Heart left ventricle (tissue), 16 donors: ENCODE measurements around the gene SLC36A2. TPM values are rescaled to one million over a fixed set of nuclear protein-coding genes. Genes with fewer than 3 reads are reported as not detected.

ENCODE experiments used
- ATAC-seq, 4 donors: fragments of 200-7000 bp; cut with Tn5 transposase; one replicate each; pipeline ENCODE4 v1.9.1; 2020 to 2022; ENCODE audit warnings: moderate library complexity in 4 of 4, mild to moderate bottlenecking in 3 of 4, moderate number of reproducible peaks in 1 of 4
- DNase-seq, 5 donors: peaks; one replicate each; pipeline ENCODE4 v3.0.0-alpha.2; 2020
- H3K27ac ChIP-seq, 12 donors: fragments of 200-600 bp; sonication (generic) in 4 of 12; one replicate each; pipeline versions ENCODE4 v1.5.0 to v1.8.0; 2016 to 2022; ENCODE audit warnings: mild to moderate bottlenecking in 2 of 12
- H3K27me3 ChIP-seq, 9 donors: fragments of 200-600 bp; sonication (generic) in 2 of 9; one replicate each; pipeline versions ENCODE4 v1.5.1 to v1.8.0; 2016 to 2022; ENCODE audit warnings: mild to moderate bottlenecking in 3 of 9
- H3K36me3 ChIP-seq, 9 donors: fragments of 200-600 bp; sonication (generic) in 2 of 9; one replicate each; pipeline versions ENCODE4 v1.5.0 to v1.8.0; 2018 to 2022; ENCODE audit warnings: mild to moderate bottlenecking in 2 of 9
- H3K4me1 ChIP-seq, 12 donors: fragments of 200-600 bp; sonication (generic) in 4 of 12; one replicate each; pipeline versions ENCODE4 v1.5.0 to v1.8.0; 2016 to 2022; ENCODE audit warnings: mild to moderate bottlenecking in 3 of 12
- H3K4me3 ChIP-seq, 12 donors: fragments of 200-600 bp; sonication (generic) in 4 of 12; one replicate each; pipeline versions ENCODE4 v1.5.0 to v1.8.0; 2017 to 2022; ENCODE audit warnings: mild to moderate bottlenecking in 9 of 12, moderate library complexity in 4 of 12
- H3K9me3 ChIP-seq, 12 donors: fragments of 200-600 bp; sonication (generic) in 4 of 12; one replicate each; pipeline versions ENCODE4 v1.5.0 to v1.8.0; 2016 to 2022; ENCODE audit warnings: mild to moderate bottlenecking in 1 of 12
- POLR2A ChIP-seq, 2 donors: fragments of 450-650 bp; IDR thresholded peaks; one replicate each; pipeline ENCODE4 v1.6.1; 2017; ENCODE audit warnings: antibody characterized with exemption in 2 of 2, mild to moderate bottlenecking in 2 of 2, moderate library complexity in 2 of 2
- WGBS, 4 donors: extraction: QIAGEN DNeasy Blood & Tissue Kit in 2 of 4; methylation state at CpG; one replicate each; pipeline versions ENCODE4 v1.1.5 to v1.1.7; 2013 to 2018; 5-methylcytosine and 5-hydroxymethylcytosine counted together
- intact Hi-C, 10 donors: fragments of 100-400 bp; cut with DNase I; formaldehyde crosslinking; loops; one replicate each; pipeline versions ENCODE4 v1.11.1 to v1.14.2; 2022
- polyA plus RNA-seq, 2 donors: library from polyadenylated mRNA; stranded (reverse); fragments of 200-250 nt; gene quantifications; one replicate each; pipeline ENCODE4 v1.2.3, GENCODE V29; 2013
- total RNA-seq, 9 donors: library from RNA; depleted of rRNA in 2 of 9; stranded (reverse); fragments of >200 nt in 2 of 9; fragmentation: NEBNext Ultra II Directional in 3 of 9; extraction: Animal tissue kit (Norgen Biotek cat#: 25700) in 3 of 9; gene quantifications; one replicate each; pipeline versions ENCODE4 v1.1.0 to v1.2.4, GENCODE V29; 2016 to 2023
- TF ChIP-seq, protein P1 (sequence below), 12 donors: fragments of 200-600 bp; sonication (generic) in 4 of 12; IDR thresholded peaks; one replicate each; pipeline versions ENCODE4 v1.5.0 to v1.8.0; 2018 to 2022; ENCODE audit warnings: antibody characterized with exemption in 12 of 12, mild to moderate bottlenecking in 5 of 12
- donor health status: ischemic (EF 13 %, LVEDD 7.1; RV severe dilation, severe dysfunction).
- donor health status: healthy with polysubstance abuse.
- donor health status: DM: no; HTN: yes; CAD: no.
- donor health status: DM: no; HTN: no; CAD: no.
- donor health status: ischemic (EF 25% LVEDD 6.9; RV normal size, moderate dysfunction).
- donor health status: ischemic (EF 25% LVEDD 5.7; RV mildly dilated, moderate dysfunction).
- donor health status: healthy.
- donor health status: DM: yes; HTN: yes; CAD: no.
- donor health status: ischemic (EF 35%, LVEDD 5.7; RV mildly dilated, moderate dysfunction).
- donor health status: nonischemic (EF 11% LVEDD 7.7; RV severe dilation, severe dysfunction).
- donor health status: DM: yes; HTN: yes; CAD: no.
- donor health status: PGD.
- donor health status: ischemic (EF 29% LVEDD 5.4; RV normal size, mild dysfunction).
- donor health status: nonischemic (EF 23%, LVEDD 6.1; RV moderate dilation, normal function).

SLC36A2 gene
- total and polyA plus RNA-seq, 11 donors = 0.03 to 0.25 (median 0.14) TPM; not detected in 6

DNA sequence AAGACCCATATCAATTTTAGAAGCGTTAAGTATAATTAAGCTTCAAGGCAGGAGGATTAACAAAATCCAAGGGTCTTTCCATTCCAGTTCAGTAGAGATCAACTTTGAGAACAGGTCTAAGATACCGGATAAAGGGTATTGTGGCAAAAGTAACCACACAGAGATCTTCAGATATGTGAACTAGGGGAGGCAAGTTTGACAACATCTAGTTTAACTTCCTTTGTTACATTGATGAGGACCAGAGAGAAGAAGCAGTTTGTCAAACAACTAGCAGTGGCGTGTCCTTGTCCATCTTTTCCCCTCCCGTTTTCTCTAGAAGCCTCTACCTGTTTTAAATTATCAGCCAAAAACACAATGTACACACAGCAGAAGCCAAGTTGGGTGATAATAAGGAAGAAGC is 8.6 kb downstream of the SLC36A2 start:
- Histone ChIP-seq H3K9me3 (no peaks in the 10 kb centered on the region), H3K4me3 (no peak overlapping the region), H3K4me1 (no peaks in the 10 kb centered on the region), H3K27ac (no peak overlapping the region), H3K27me3 (peaks cover 0 to 28% (median 0%) of the 10 kb centered on the region in 9 donors), H3K36me3 (no peaks in the 10 kb centered on the region)
- no peak for DNase-seq
- intact Hi-C loops = no loop called here
- WGBS, 4 donors = 84 to 91% (median 89%) methylated on average over 4 of the region's 4 CpGs
- TF ChIP-seq, protein P1, sequence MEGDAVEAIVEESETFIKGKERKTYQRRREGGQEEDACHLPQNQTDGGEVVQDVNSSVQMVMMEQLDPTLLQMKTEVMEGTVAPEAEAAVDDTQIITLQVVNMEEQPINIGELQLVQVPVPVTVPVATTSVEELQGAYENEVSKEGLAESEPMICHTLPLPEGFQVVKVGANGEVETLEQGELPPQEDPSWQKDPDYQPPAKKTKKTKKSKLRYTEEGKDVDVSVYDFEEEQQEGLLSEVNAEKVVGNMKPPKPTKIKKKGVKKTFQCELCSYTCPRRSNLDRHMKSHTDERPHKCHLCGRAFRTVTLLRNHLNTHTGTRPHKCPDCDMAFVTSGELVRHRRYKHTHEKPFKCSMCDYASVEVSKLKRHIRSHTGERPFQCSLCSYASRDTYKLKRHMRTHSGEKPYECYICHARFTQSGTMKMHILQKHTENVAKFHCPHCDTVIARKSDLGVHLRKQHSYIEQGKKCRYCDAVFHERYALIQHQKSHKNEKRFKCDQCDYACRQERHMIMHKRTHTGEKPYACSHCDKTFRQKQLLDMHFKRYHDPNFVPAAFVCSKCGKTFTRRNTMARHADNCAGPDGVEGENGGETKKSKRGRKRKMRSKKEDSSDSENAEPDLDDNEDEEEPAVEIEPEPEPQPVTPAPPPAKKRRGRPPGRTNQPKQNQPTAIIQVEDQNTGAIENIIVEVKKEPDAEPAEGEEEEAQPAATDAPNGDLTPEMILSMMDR (IDR thresholded peaks at IDR 0.05) = no peak
- TF ChIP-seq POLR2A (IDR thresholded peaks at IDR 0.05) = no peak
- ATAC-seq = no peak

DNA sequence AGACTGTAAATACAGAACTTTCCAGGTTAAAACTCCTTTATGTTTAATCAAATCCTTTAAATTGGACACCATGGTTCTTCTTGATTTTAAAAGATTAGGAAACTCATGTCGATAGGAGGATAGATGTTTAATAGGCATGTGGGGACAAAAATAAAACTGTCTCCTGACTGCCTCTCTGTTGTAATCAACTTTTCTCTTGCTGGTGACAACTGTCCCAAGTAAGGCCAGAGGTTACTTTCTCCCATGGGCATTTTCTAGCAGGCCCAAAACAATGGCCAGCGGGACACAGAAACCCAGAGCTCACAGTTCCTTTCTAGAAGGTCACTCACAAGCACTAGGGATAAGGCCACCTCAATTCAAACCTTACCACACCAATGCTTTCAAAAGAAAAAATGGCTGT is 14.5 kb downstream of the SLC36A2 start:
- Histone ChIP-seq H3K27me3 (peaks cover 0 to 5% (median 0%) of the 10 kb centered on the region in 9 donors), H3K9me3 (no peaks in the 10 kb centered on the region), H3K27ac (no peak overlapping the region), H3K36me3 (no peaks in the 10 kb centered on the region), H3K4me1 (peaks cover 0 to 13% (median 0%) of the 10 kb centered on the region in 12 donors), H3K4me3 (no peak overlapping the region)
- DNase-seq (no peak), ATAC-seq (no peak)
- WGBS, 4 donors = 48 to 79% (median 59%) methylated on average over 2 of the region's 2 CpGs
- TF ChIP-seq, protein P1 (IDR thresholded peaks at IDR 0.05) = no peak
- TF ChIP-seq POLR2A (IDR thresholded peaks at IDR 0.05) = no peak
- intact Hi-C loops = no loop called here

DNA sequence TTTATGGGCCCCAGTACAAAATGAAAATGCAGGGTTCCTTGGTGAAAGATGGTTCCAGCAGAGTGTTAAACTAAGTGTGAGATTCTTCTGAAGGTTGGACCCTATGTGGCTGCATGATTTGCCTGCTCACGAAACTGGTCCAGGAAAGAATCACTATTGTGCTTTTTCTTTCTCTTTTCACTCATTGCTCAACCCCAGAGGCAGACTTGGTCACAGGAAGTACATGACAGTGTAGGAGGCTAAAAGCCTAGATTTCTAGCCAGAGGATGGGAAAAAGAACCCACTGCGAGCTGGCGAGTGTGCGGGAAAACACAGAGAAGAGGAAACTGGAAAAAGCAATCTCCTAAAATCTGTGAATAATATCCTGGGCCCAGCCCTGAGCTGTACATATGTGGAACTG is 18.6 kb downstream of the SLC36A2 start:
- no peaks in the 10 kb centered on the region for H3K27me3 ChIP-seq
- H3K36me3 ChIP-seq = no peaks in the 10 kb centered on the region
- H3K4me1 ChIP-seq = peaks cover 0 to 13% (median 0%) of the 10 kb centered on the region in 12 donors
- TF ChIP-seq POLR2A (IDR thresholded peaks at IDR 0.05) = no peak
- TF ChIP-seq, protein P1 (IDR thresholded peaks at IDR 0.05) = no peak
- no peak overlapping the region for H3K27ac ChIP-seq
- no peaks in the 10 kb centered on the region for H3K9me3 ChIP-seq
- 59 to 64% (median 62%) methylated on average over 4 of the region's 4 CpGs for WGBS, 4 donors
- intact Hi-C loops = loop anchor here in 1 of 10 donors (10.0 kb wide), 1 partner anchor 166 kb away; no protein-coding TSS in a partner anchor
- ATAC-seq = no peak
- no peak for DNase-seq
- no peak overlapping the region for H3K4me3 ChIP-seq

DNA sequence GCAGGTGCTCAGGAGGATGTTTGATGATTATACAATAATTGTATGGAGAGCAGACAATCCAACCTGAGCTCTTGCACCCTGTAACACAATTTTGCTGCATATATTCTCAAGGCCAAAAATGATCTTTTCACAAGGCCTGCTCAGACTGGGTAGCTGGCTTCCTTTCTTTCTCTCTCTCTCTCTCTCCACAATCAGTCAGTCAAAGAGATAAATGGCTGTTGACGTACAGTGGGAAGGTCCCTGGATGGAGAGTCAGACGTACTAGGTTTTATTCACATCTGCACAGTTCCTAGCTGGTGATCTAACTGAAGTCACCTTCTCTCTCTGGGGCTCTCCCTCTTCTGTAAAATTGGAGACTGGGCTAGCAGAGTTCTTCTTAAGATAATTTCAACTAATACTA is 19.8 kb downstream of the SLC36A2 start:
- ATAC-seq = no peak

More for the DNA sequence above, 19.8 kb downstream of the SLC36A2 start:
- no peak for DNase-seq
- no peaks in the 10 kb centered on the region for H3K9me3 ChIP-seq
- no peaks in the 10 kb centered on the region for H3K36me3 ChIP-seq
- no peak overlapping the region for H3K4me3 ChIP-seq
- H3K27me3 ChIP-seq = peaks cover 0 to 6% (median 0%) of the 10 kb centered on the region in 9 donors
- TF ChIP-seq, protein P1 (IDR thresholded peaks at IDR 0.05) = no peak
- no peak for TF ChIP-seq POLR2A (IDR thresholded peaks at IDR 0.05)
- H3K4me1 ChIP-seq = peaks cover 0 to 13% (median 0%) of the 10 kb centered on the region in 12 donors
- WGBS, 4 donors = 39 to 56% (median 53%) methylated on average over 2 of the region's 2 CpGs
- no peak overlapping the region for H3K27ac ChIP-seq
- intact Hi-C loops = loop anchor here in 1 of 10 donors (10.0 kb wide), 1 partner anchor 167 kb away; no protein-coding TSS in a partner anchor
